Thyroid gland (tissue), 4 donors: Measurements from ENCODE around the gene CAST.

ENCODE experiments used
- CTCF ChIP-seq, 6 experiments: fragments of 200-600 bp in 3 of 6; fragments of 450-650 bp in 3 of 6; sonication (generic) in 3 of 6; IDR thresholded peaks; one replicate each; pipeline ENCODE4 v1.5.1; 2016 to 2019; ENCODE audit warnings: antibody characterized with exemption in 6 of 6, mild to moderate bottlenecking in 2 of 6, inconsistent platforms in 1 of 6, moderate library complexity in 1 of 6
- POLR2A ChIP-seq, 2 donors: fragments of 450-650 bp; IDR thresholded peaks; one replicate each; pipeline ENCODE4 v1.6.1; 2017; ENCODE audit warnings: antibody characterized with exemption in 2 of 2, mild to moderate bottlenecking in 2 of 2, moderate library complexity in 1 of 2

- TF ChIP-seq CTCF (IDR thresholded peaks at IDR 0.05), result no peak
- TF ChIP-seq POLR2A (IDR thresholded peaks at IDR 0.05), result no peak
Observed at GRCh38 chr5:96743805-96744204, 81.6 kb downstream of the CAST start.
